Peyer's patch (tissue), 4 donors: ENCODE measurements around the gene IFT81.

Source experiments
- POLR2A ChIP-seq, 2 donors: fragments of 450-650 bp; IDR thresholded peaks; one replicate each; pipeline ENCODE4 v1.5.1; 2017; ENCODE audit warnings: antibody characterized with exemption in 2 of 2, mild to moderate bottlenecking in 2 of 2, moderate library complexity in 2 of 2
- TF ChIP-seq, protein P1 (sequence below), 6 experiments: fragments of 450-650 bp in 4 of 6; fragments of 200-600 bp in 2 of 6; sonication (generic) in 1 of 6; IDR thresholded peaks; one replicate each; pipeline ENCODE4 v1.5.1; 2017 to 2019; ENCODE audit warnings: antibody characterized with exemption in 6 of 6, mild to moderate bottlenecking in 3 of 6, moderate library complexity in 1 of 6

DNA sequence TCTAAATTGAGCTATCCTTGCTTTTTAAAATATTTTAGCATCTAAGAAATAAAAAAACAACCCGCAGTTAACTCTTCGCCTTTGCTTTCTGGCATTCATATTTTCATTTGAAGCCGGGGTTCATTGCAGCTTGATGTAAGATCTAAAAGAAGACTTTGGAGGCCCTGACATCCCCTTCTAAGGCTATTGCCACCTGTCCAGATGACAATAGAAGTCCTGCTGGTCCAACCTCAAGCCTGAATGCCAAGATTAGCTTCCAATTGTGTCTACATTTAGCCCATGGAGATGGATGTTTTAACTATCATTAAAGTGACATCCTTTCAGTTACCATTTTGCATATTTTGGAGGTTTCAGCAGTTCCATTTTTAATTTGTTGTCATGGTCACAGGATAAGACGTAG lies 105.3 kb downstream of the IFT81 start:
- TF ChIP-seq, protein P1, sequence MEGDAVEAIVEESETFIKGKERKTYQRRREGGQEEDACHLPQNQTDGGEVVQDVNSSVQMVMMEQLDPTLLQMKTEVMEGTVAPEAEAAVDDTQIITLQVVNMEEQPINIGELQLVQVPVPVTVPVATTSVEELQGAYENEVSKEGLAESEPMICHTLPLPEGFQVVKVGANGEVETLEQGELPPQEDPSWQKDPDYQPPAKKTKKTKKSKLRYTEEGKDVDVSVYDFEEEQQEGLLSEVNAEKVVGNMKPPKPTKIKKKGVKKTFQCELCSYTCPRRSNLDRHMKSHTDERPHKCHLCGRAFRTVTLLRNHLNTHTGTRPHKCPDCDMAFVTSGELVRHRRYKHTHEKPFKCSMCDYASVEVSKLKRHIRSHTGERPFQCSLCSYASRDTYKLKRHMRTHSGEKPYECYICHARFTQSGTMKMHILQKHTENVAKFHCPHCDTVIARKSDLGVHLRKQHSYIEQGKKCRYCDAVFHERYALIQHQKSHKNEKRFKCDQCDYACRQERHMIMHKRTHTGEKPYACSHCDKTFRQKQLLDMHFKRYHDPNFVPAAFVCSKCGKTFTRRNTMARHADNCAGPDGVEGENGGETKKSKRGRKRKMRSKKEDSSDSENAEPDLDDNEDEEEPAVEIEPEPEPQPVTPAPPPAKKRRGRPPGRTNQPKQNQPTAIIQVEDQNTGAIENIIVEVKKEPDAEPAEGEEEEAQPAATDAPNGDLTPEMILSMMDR (IDR thresholded peaks at IDR 0.05) = no peak
- TF ChIP-seq POLR2A (IDR thresholded peaks at IDR 0.05) = no peak
